IMR-90 (cell line): Measurements from ENCODE around the gene SPDEF. TPM values are rescaled to one million over a fixed set of nuclear protein-coding genes. Genes with fewer than 3 reads are reported as not detected.

Source experiments
- ATAC-seq: fragments of 200-7000 bp; cut with Tn5 transposase; 2 replicates; pipeline ENCODE4 v1.9.1; 2020; ENCODE audit warnings: low read depth, mild to moderate bottlenecking, moderate library complexity
- BruUV-seq: library from RNA; stranded (reverse); fragments of 400-500 nt; replicated peaks from 2 replicates; lab custom pipeline; 2021; lab: Mats Ljungman, UMichigan
- CTCF ChIA-PET: fragments of 300-600 bp; formaldehyde crosslinking; extraction: SDS; loops from one replicate; lab custom pipeline; 2021; ENCODE audit warnings: antibody characterized with exemption; lab: Yijun Ruan, JAX
- POLR2A ChIA-PET: fragments of 300-600 bp; sonication (Branson Sonifier 250); formaldehyde crosslinking; loops from one replicate; lab custom pipeline; 2022; ENCODE audit warnings: antibody characterized with exemption; ENCODE audit not compliant: unreplicated experiment; lab: Charles Lee
- DNase-seq: peaks from one replicate; pipeline ENCODE4 v3.0.0; 2013
- H2AFZ ChIP-seq: replicated peaks from 2 replicates; pipeline ENCODE3; 2013; ENCODE audit warnings: low read length, mild to moderate bottlenecking; ENCODE audit not compliant: poor library complexity
- H2AK5ac ChIP-seq: 2 replicates; pipeline ENCODE4 v1.6.1; 2013; ENCODE audit warnings: low read depth, low read length, inconsistent platforms
- H2AK9ac ChIP-seq: replicated peaks from 2 replicates; pipeline ENCODE3; 2013; ENCODE audit warnings: mild to moderate bottlenecking, low read depth, low read length, moderate library complexity; ENCODE audit not compliant: poor library complexity
- H2BK120ac ChIP-seq: 2 replicates; pipeline ENCODE4 v1.6.1; 2013; ENCODE audit warnings: low read depth, low read length, inconsistent platforms
- H2BK15ac ChIP-seq: 3 replicates; pipeline ENCODE4 v1.6.1; 2013; ENCODE audit warnings: low read depth, low read length, inconsistent platforms
- H2BK20ac ChIP-seq: 2 replicates; pipeline ENCODE4 v1.6.1; 2013; ENCODE audit warnings: low read depth, mild to moderate bottlenecking, inconsistent platforms, low read length, moderate library complexity
- H2BK5ac ChIP-seq: 2 replicates; pipeline ENCODE4 v1.6.1; 2013; ENCODE audit warnings: mild to moderate bottlenecking, low read depth, low read length, inconsistent platforms; ENCODE audit not compliant: poor library complexity, severe bottlenecking
- H3K14ac ChIP-seq: replicated peaks from 2 replicates; pipeline ENCODE4 v1.6.1; 2013; ENCODE audit warnings: low read depth, low read length, inconsistent platforms
- H3K18ac ChIP-seq: 2 replicates; pipeline ENCODE4 v1.6.1; 2013; ENCODE audit warnings: low read depth, low read length, control low read depth
- H3K23ac ChIP-seq: 2 replicates; pipeline ENCODE4 v1.6.1; 2013; ENCODE audit warnings: low read depth, low read length, inconsistent platforms
- H3K27ac ChIP-seq: 2 replicates; pipeline ENCODE4 v1.5.1; 2013; ENCODE audit warnings: mild to moderate bottlenecking, control low read depth, low read length; ENCODE audit not compliant: insufficient read depth
- H3K27me3 ChIP-seq: 2 replicates; pipeline ENCODE4 v1.6.1; 2013; ENCODE audit warnings: low read length; ENCODE audit not compliant: control insufficient read depth, insufficient read depth
- H3K36me3 ChIP-seq: 2 replicates; pipeline ENCODE4 v1.6.1; 2013; ENCODE audit warnings: low read length, mixed read lengths; ENCODE audit not compliant: control insufficient read depth, insufficient read depth
- H3K4ac ChIP-seq: 2 replicates; pipeline ENCODE4 v1.6.1; 2013; ENCODE audit warnings: low read depth, low read length, inconsistent platforms
- H3K4me1 ChIP-seq: 2 replicates; pipeline ENCODE4 v1.6.1; 2013; ENCODE audit warnings: low read length, mixed read lengths; ENCODE audit not compliant: control insufficient read depth, insufficient read depth
- H3K4me2 ChIP-seq: 2 replicates; pipeline ENCODE4 v1.6.1; 2013; ENCODE audit warnings: low read depth, mild to moderate bottlenecking, control low read depth, low read length, moderate library complexity
- H3K4me3 ChIP-seq: 2 replicates; pipeline ENCODE4 v1.5.1; 2013; ENCODE audit warnings: low read depth, mild to moderate bottlenecking, control low read depth, low read length, moderate library complexity; ENCODE audit not compliant: insufficient read depth
- H3K56ac ChIP-seq: 2 replicates; pipeline ENCODE4 v1.6.1; 2013; ENCODE audit warnings: low read length, inconsistent platforms; ENCODE audit not compliant: insufficient read depth; ENCODE audit errors: extremely low read depth
- H3K79me1 ChIP-seq, 2 experiments: 2 replicates each; pipeline ENCODE4 v1.6.1; 2013; ENCODE audit warnings: low read length in 2 of 2, inconsistent platforms in 1 of 2, low read depth in 1 of 2
- H3K9ac ChIP-seq: 2 replicates; pipeline ENCODE4 v1.6.1; 2013; ENCODE audit warnings: low read depth, low read length, control low read depth
- H3K9me1 ChIP-seq: 2 replicates; pipeline ENCODE4 v1.6.1; 2013; ENCODE audit warnings: low read length, inconsistent platforms; ENCODE audit not compliant: insufficient read depth
- H3K9me3 ChIP-seq: 2 replicates; pipeline ENCODE4 v1.6.1; 2013; ENCODE audit warnings: low read length; ENCODE audit not compliant: control insufficient read depth, insufficient read depth
- H4K20me1 ChIP-seq: 2 replicates; pipeline ENCODE4 v1.6.1; 2013; ENCODE audit warnings: low read length, inconsistent platforms; ENCODE audit not compliant: insufficient read depth
- H4K5ac ChIP-seq: 2 replicates; pipeline ENCODE4 v1.6.1; 2013; ENCODE audit warnings: mild to moderate bottlenecking, low read depth, low read length, control low read depth
- H4K8ac ChIP-seq, 2 experiments: 2 replicates each; pipeline ENCODE4 v1.6.1; 2013; ENCODE audit warnings: low read depth in 2 of 2, low read length in 2 of 2, control low read depth in 1 of 2, inconsistent platforms in 1 of 2
- H4K91ac ChIP-seq: 2 replicates; pipeline ENCODE4 v1.6.1; 2013; ENCODE audit warnings: low read depth, low read length, inconsistent platforms; ENCODE audit not compliant: insufficient read depth
- CHD1 ChIP-seq: IDR thresholded peaks from 2 replicates; pipeline ENCODE4 v1.6.1; 2012; ENCODE audit warnings: low read depth, low read length, improper control_type of control experiment
- FOS ChIP-seq: fragments of 150-350 bp; IDR thresholded peaks from 2 replicates; pipeline ENCODE4 v1.6.1; 2016; ENCODE audit warnings: low read depth, low read length
- MXI1 ChIP-seq: IDR thresholded peaks from 2 replicates; pipeline ENCODE4 v1.6.1; 2012; ENCODE audit warnings: low read depth, mild to moderate bottlenecking, low read length, moderate library complexity, borderline replicate concordance
- NFE2L2 ChIP-seq: fragments of 150-350 bp; IDR thresholded peaks from 2 replicates; pipeline ENCODE4 v1.6.1; 2016; ENCODE audit warnings: low read depth, mild to moderate bottlenecking, low read length
- WGBS, 2 experiments: methylation state at CpG; one replicate each; pipeline versions ENCODE4 v1.1.5 to v1.1.7; 2013; ENCODE audit warnings: missing lambda C conversion rate in 2 of 2; ENCODE audit not compliant: insufficient read length in 1 of 2; ENCODE audit errors: extremely low coverage in 2 of 2; 5-methylcytosine and 5-hydroxymethylcytosine counted together
- dilution Hi-C: fragments of 300-500 bp; cut with HindIII; formaldehyde crosslinking; loops from one replicate; pipeline ENCODE4 v1.14.3; 2018; ENCODE audit warnings: low sequenced_read_pairs; ENCODE audit not compliant: unreplicated experiment
- in situ Hi-C: fragments of 300-500 bp; cut with MboI; formaldehyde crosslinking; loops from 3 replicates; pipeline ENCODE4 v1.14.3; 2019; ENCODE audit warnings: low sequenced_read_pairs, inconsistent platforms, mixed read lengths
- intact Hi-C: fragments of 100-400 bp; cut with micrococcal nuclease; formaldehyde crosslinking; loops from 2 replicates; pipeline ENCODE4 v1.10.0; 2022
- polyA plus RNA-seq, 3 experiments: library from polyadenylated mRNA; depleted of rRNA; stranded (reverse); fragments of >200 nt; gene quantifications; 2 replicates each; pipeline ENCODE4 v1.2.3, GENCODE V29; 2012; ENCODE audit warnings: low replicate concordance in 1 of 3
- total RNA-seq: library from RNA; depleted of rRNA; stranded (reverse); fragments of >200 nt; gene quantifications from 2 replicates; pipeline ENCODE4 v1.2.3, GENCODE V29; 2012

Gene SPDEF
- total and polyA plus RNA-seq, 2 of the 4 experiments (the other 2 are of a cell fraction) = 0.05 TPM; not detected in 1

GRCh38 chr6:34572021-34572420 is 15.9 kb upstream of the SPDEF start:
- Histone ChIP-seq H3K9me1 (0 out of 2 replicates have a peak, but pooled peaks cover 6% of the 10 kb centered on the region), H2AFZ (no peak overlapping the region), H2BK20ac (no peak overlapping the region), H3K9ac (no peak overlapping the region), H3K4ac (no peak overlapping the region), H3K27me3 (no peaks in the 10 kb centered on the region; the same call in 1 of the 2 replicates), H3K18ac (no peak overlapping the region), H3K4me1 (no peaks in the 10 kb centered on the region), H3K4me3 (no peak overlapping the region), H2BK5ac (no peak overlapping the region), H3K36me3 (no peaks in the 10 kb centered on the region), H4K20me1 (no peaks in the 10 kb centered on the region), H3K27ac (no peak overlapping the region), H4K5ac (no peak overlapping the region), H3K4me2 (no peak overlapping the region), H4K8ac (no peak overlapping the region), H3K23ac (no peak overlapping the region), H3K9me3 (no peaks in the 10 kb centered on the region), H3K14ac (no peak overlapping the region), H4K91ac (no peak overlapping the region), H2AK9ac (peak overlapping the region; percentile 24), H2BK15ac (no peak overlapping the region), H2BK120ac (no peak overlapping the region), H3K56ac (no peak overlapping the region), H3K79me1 (no peaks in the 10 kb centered on the region), H2AK5ac (no peak overlapping the region)
- DNase-seq = no peak
- in situ Hi-C loops = no loop called here
- 60% methylated on average over 1 of the region's 16 CpGs; no CpG with 5 or more reads in 1 of the 2 experiments for WGBS, 2 experiments
- ATAC-seq = no peak
- dilution Hi-C loops = no loop called here
- intact Hi-C loops = no loop called here
- ChIA-PET CTCF (no interaction called here), POLR2A (no interaction called here)
- TF ChIP-seq NFE2L2 = no peak
- TF ChIP-seq MXI1 = no peak
- no peak for TF ChIP-seq FOS
- no peak for TF ChIP-seq CHD1
- no TSS peak for BruUV-seq
